Prostate gland (tissue), 2 donors: ENCODE measurements around the gene LYZL1. TPM values are rescaled to one million over a fixed set of nuclear protein-coding genes. Genes with fewer than 3 reads are reported as not detected.

Source experiments
- DNase-seq: peaks from one replicate; pipeline ENCODE4 v3.0.0-alpha.2; 2019; ENCODE audit warnings: low spot score
- H3K27ac ChIP-seq, 2 donors: fragments of 200-600 bp; sonication (generic); 2 replicates each; pipeline ENCODE4 v1.5.1; 2017 to 2019
- H3K27me3 ChIP-seq: fragments of 200-600 bp; sonication (generic); replicated peaks from 2 replicates; pipeline ENCODE4 v1.5.1; 2019; ENCODE audit not compliant: insufficient read depth
- H3K36me3 ChIP-seq, 2 donors: fragments of 200-600 bp; sonication (generic); 1 replicate in 1 of 2; 2 replicates in 1 of 2; pipeline versions ENCODE4 v1.5.1 to v1.8.1; 2017 to 2019
- H3K4me1 ChIP-seq: fragments of 200-600 bp; sonication (generic); replicated peaks from 2 replicates; pipeline ENCODE4 v1.5.1; 2019
- H3K4me3 ChIP-seq, 2 donors: fragments of 200-600 bp; sonication (generic); 2 replicates each; pipeline ENCODE4 v1.5.1; 2017 to 2019
- H3K9me3 ChIP-seq: fragments of 200-600 bp; sonication (generic); 2 replicates; pipeline ENCODE4 v1.5.1; 2017
- POLR2A ChIP-seq: fragments of 450-650 bp; IDR thresholded peaks from one replicate; pipeline ENCODE4 v1.6.1; 2016; ENCODE audit warnings: antibody characterized with exemption, mild to moderate bottlenecking
- POLR2AphosphoS5 ChIP-seq: sonication (generic); formaldehyde crosslinking; IDR thresholded peaks from one replicate; pipeline ENCODE4 v1.6.1; 2017; ENCODE audit warnings: antibody characterized with exemption
- WGBS: methylation state at CpG from one replicate; pipeline ENCODE4 v1.1.5; 2018; 5-methylcytosine and 5-hydroxymethylcytosine counted together
- intact Hi-C: fragments of 100-400 bp; cut with DNase I; formaldehyde crosslinking; loops from one replicate; pipeline ENCODE4 v1.14.2; 2022
- total RNA-seq, 2 donors: library from RNA; depleted of rRNA; stranded (reverse); fragments of >200 nt; gene quantifications; one replicate each; pipeline ENCODE4 v1.1.0, GENCODE V29; 2016
- TF ChIP-seq, protein P1 (sequence below), 4 experiments: fragments of 200-600 bp in 2 of 4; fragments of 450-650 bp in 2 of 4; sonication (generic) in 2 of 4; IDR thresholded peaks; 1 replicate in 3 of 4; 2 replicates in 1 of 4; pipeline ENCODE4 v1.5.1; 2016 to 2019; ENCODE audit warnings: antibody characterized with exemption in 4 of 4, mild to moderate bottlenecking in 2 of 4, moderate library complexity in 2 of 4

The LYZL1 gene
- total RNA-seq, 2 donors from 2014 or later = 9.5 TPM; not detected in 1

DNA sequence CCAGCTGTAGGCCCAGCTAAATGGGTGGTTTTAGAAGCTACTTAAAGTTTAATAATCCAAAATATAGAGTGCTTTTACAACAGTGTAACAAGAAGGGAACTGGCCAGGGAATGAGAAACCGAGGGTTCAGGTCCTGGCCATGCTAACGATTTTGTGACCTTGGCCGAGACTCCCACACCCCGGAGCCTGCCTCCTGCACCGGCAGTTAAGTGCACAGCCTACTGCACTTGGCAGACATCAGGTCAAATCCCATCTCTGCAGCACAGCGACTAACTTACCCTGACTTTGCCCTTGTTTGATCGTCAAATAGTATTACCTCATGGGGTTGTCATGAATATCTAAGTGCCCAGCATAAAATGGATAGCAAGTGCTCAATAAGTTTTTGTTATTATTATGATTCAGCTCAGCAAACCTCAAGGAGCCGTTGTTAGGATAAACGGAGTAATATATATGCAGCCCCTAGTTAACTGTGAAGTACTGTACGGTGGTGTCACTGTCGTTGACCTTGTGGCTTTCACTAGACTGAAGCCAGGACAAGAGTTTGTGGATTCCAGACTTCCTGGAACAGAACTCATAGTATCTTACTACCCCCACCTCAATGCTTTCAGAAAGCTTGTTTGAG lies 35.5 kb downstream of the LYZL1 start:
- 83% methylated on average over 11 of the region's 11 CpGs for WGBS
- H3K36me3 ChIP-seq = no peaks in the 10 kb centered on the region
- no peaks in the 10 kb centered on the region for H3K9me3 ChIP-seq
- no peak for TF ChIP-seq POLR2AphosphoS5
- TF ChIP-seq POLR2A = no peak
- TF ChIP-seq, protein P1, sequence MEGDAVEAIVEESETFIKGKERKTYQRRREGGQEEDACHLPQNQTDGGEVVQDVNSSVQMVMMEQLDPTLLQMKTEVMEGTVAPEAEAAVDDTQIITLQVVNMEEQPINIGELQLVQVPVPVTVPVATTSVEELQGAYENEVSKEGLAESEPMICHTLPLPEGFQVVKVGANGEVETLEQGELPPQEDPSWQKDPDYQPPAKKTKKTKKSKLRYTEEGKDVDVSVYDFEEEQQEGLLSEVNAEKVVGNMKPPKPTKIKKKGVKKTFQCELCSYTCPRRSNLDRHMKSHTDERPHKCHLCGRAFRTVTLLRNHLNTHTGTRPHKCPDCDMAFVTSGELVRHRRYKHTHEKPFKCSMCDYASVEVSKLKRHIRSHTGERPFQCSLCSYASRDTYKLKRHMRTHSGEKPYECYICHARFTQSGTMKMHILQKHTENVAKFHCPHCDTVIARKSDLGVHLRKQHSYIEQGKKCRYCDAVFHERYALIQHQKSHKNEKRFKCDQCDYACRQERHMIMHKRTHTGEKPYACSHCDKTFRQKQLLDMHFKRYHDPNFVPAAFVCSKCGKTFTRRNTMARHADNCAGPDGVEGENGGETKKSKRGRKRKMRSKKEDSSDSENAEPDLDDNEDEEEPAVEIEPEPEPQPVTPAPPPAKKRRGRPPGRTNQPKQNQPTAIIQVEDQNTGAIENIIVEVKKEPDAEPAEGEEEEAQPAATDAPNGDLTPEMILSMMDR (IDR thresholded peaks at IDR 0.05) = no peak
- H3K4me3 ChIP-seq = no peak overlapping the region
- no peaks in the 10 kb centered on the region for H3K4me1 ChIP-seq
- no peak for DNase-seq
- H3K27ac ChIP-seq = no peak overlapping the region
- no peaks in the 10 kb centered on the region for H3K27me3 ChIP-seq
- intact Hi-C loops = no loop called here

DNA sequence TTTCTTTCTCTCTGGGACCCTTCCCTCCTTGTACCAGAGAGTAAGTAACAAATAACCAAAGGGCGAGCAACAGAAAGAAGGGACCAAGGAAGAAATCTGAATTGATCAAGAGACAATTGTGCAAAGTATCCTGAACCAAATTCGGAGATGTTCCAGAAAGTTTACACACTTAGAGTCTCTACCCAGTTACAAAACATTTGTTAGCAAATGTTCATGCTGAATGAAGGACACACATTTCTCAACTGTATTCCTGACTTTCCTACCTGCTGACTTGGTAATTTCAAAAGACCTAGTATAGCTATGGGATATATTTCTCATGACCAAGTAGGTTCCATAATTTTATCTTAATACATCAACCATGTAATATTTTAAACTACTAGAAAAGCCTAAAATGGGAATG lies 37.4 kb downstream of the LYZL1 start:
- Histone ChIP-seq H3K4me1 (no peaks in the 10 kb centered on the region), H3K36me3 (no peaks in the 10 kb centered on the region), H3K27ac (no peak overlapping the region), H3K4me3 (no peak overlapping the region), H3K27me3 (no peaks in the 10 kb centered on the region), H3K9me3 (no peaks in the 10 kb centered on the region)
- TF ChIP-seq POLR2AphosphoS5 = no peak
- TF ChIP-seq, protein P1 (IDR thresholded peaks at IDR 0.05) = no peak
- no peak for TF ChIP-seq POLR2A
- no peak for DNase-seq
- intact Hi-C loops = no loop called here
- WGBS = 93% methylated on average over 2 of the region's 2 CpGs

DNA sequence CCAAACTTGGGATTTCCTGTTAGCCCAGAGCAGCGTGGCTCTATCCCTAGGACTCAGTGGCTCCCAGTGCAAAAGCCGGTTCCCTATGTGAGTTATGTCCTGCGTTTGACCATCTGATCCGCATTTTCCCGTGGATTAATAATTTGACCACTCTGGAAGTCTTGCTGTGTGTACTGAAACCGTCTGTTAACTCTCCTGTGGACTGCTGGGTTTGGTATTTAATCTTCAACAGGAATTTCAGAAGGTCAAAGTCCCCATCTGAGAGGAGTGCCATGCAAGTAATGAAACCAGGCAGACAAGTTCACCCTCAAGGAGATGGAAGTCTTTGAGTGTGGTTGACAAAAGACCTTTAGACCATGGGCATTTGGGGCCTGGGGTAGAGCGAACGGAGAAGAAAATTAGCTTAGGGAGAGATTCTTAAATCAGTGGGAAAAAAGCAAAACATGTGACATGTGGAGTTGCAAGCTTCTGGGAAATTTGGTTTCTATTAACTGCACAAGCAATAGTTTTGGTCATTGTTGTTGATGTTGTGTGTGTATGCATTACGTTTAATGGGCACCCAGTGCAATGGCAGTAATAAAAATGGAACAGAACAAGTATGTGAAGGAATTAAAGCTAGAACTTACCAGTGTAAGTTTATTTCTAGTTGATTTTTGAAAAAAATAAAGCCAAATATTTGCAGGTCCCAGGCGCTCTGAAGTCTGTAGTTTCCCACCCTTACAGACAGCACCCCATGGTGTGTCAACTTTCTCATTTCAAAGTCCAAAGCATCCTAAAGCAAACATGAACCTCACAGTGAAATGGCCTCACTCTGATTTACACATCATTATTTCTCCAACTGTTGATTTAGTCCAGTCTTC lies 38.2 kb downstream of the LYZL1 start:
- intact Hi-C loops = no loop called here

DNA sequence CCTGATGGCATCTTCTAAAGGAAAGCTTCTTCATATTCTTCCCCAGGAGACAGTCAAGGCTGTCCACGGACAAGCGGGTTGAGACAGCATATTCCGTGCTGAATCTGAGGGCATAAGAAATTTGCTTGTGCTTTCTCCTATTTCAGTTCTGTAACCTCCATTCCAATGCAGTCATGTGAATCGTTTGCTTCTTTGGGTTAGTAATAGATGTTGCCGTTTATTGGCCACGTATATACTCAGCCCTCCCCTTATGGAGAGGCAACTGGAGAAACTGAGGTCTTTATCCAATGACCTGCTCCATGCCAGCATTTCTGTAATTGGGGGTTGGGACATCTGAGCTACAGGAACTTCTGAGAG lies 38.9 kb downstream of the LYZL1 start:
- TF ChIP-seq, protein P1 (IDR thresholded peaks at IDR 0.05) = no peak
- no peak for TF ChIP-seq POLR2AphosphoS5

More for the DNA sequence above, 38.2 kb downstream of the LYZL1 start:
- no peak overlapping the region for H3K4me3 ChIP-seq
- WGBS = 93% methylated on average over 10 of the region's 10 CpGs
- H3K27ac ChIP-seq = no peak overlapping the region
- H3K9me3 ChIP-seq = no peaks in the 10 kb centered on the region
- H3K27me3 ChIP-seq = no peaks in the 10 kb centered on the region
- TF ChIP-seq POLR2AphosphoS5 = no peak
- TF ChIP-seq, protein P1 (IDR thresholded peaks at IDR 0.05) = no peak
- no peak for TF ChIP-seq POLR2A
- H3K36me3 ChIP-seq = no peaks in the 10 kb centered on the region
- no peak for DNase-seq
- no peaks in the 10 kb centered on the region for H3K4me1 ChIP-seq

More for the DNA sequence above, 38.9 kb downstream of the LYZL1 start:
- no peaks in the 10 kb centered on the region for H3K36me3 ChIP-seq
- DNase-seq = no peak
- H3K27ac ChIP-seq = no peak overlapping the region
- 91% methylated on average over 6 of the region's 6 CpGs for WGBS
- H3K9me3 ChIP-seq = no peaks in the 10 kb centered on the region
- H3K27me3 ChIP-seq = no peaks in the 10 kb centered on the region
- no peaks in the 10 kb centered on the region for H3K4me1 ChIP-seq
- intact Hi-C loops = no loop called here
- H3K4me3 ChIP-seq = no peak overlapping the region
